Esophagus muscularis mucosa (tissue), 4 donors: Measurements from ENCODE around the gene NUP188. TPM values are rescaled to one million over a fixed set of nuclear protein-coding genes. Genes with fewer than 3 reads are reported as not detected.

Source experiments
- DNase-seq: peaks from one replicate; pipeline ENCODE4 v3.0.0-alpha.2; 2017; ENCODE audit errors: extremely low spot score
- H3K27ac ChIP-seq, 4 donors: fragments of 200-600 bp; sonication (generic); replicated peaks in 1 of 4; 1 replicate in 3 of 4; 2 replicates in 1 of 4; pipeline ENCODE4 v1.5.1; 2016 to 2019; ENCODE audit warnings: mild to moderate bottlenecking in 1 of 4
- H3K27me3 ChIP-seq, 4 donors: fragments of 200-600 bp; sonication (generic); one replicate each; pipeline versions ENCODE4 v1.5.1 to v1.6.0; 2016 to 2019
- H3K36me3 ChIP-seq, 4 donors: fragments of 200-600 bp; sonication (generic); one replicate each; pipeline ENCODE4 v1.5.1; 2016 to 2019
- H3K4me1 ChIP-seq, 4 donors: fragments of 200-600 bp; sonication (generic); one replicate each; pipeline ENCODE4 v1.5.1; 2016 to 2019
- H3K4me3 ChIP-seq, 4 donors: fragments of 200-600 bp; sonication (generic); 1 replicate in 2 of 4; 2 replicates in 2 of 4; pipeline ENCODE4 v1.5.1; 2016 to 2019; ENCODE audit warnings: mild to moderate bottlenecking in 4 of 4, moderate library complexity in 1 of 4
- H3K9me3 ChIP-seq, 4 donors: fragments of 200-600 bp; sonication (generic); 1 replicate in 3 of 4; 2 replicates in 1 of 4; pipeline ENCODE4 v1.5.1; 2016 to 2019
- CTCF ChIP-seq, 3 experiments: fragments of 200-600 bp in 2 of 3; fragments of 450-650 bp in 1 of 3; sonication (generic) in 2 of 3; IDR thresholded peaks; one replicate each; pipeline ENCODE4 v1.5.1; 2017 to 2019; ENCODE audit warnings: antibody characterized with exemption in 3 of 3, mild to moderate bottlenecking in 2 of 3, moderate library complexity in 1 of 3
- EP300 ChIP-seq: sonication (generic); formaldehyde crosslinking; IDR thresholded peaks from one replicate; pipeline ENCODE4 v1.6.1; 2017; ENCODE audit warnings: antibody characterized with exemption
- POLR2A ChIP-seq: fragments of 450-650 bp; IDR thresholded peaks from one replicate; pipeline ENCODE4 v1.6.1; 2017; ENCODE audit warnings: antibody characterized with exemption, moderate library complexity, mild to moderate bottlenecking, low read depth
- POLR2AphosphoS5 ChIP-seq, 2 donors: sonication (generic); formaldehyde crosslinking; IDR thresholded peaks; one replicate each; pipeline ENCODE4 v1.6.1; 2017; ENCODE audit warnings: antibody characterized with exemption in 2 of 2
- WGBS: methylation state at CpG from one replicate; pipeline ENCODE4 v1.1.5; 2018; 5-methylcytosine and 5-hydroxymethylcytosine counted together
- intact Hi-C: fragments of 100-400 bp; cut with DNase I; formaldehyde crosslinking; loops from one replicate; pipeline ENCODE4 v1.15.1; 2023
- total RNA-seq, 4 donors: library from RNA; depleted of rRNA; stranded (reverse); fragments of >200 nt; gene quantifications; one replicate each; pipeline versions ENCODE4 v1.1.0 to v1.2.1, GENCODE V29; 2016

The NUP188 gene
- total RNA-seq, 4 donors from 2014 or later = 22.9 to 34.0 (median 29.4) TPM

- no peak for DNase-seq
- Histone ChIP-seq H3K9me3 (no peaks in the 10 kb centered on the region), H3K4me3 (peak overlapping the region; percentile 80 to 95 (median 88)), H3K27ac (peak overlapping the region; percentile 78 to 82 (median 80)), H3K4me1 (peaks cover 22 to 47% (median 44%) of the 10 kb centered on the region in 4 donors), H3K27me3 (no peaks in the 10 kb centered on the region), H3K36me3 (no peaks in the 10 kb centered on the region)
- 5% methylated on average over 7 of the region's 47 CpGs for WGBS
- intact Hi-C loops = no loop called here
- TF ChIP-seq POLR2A (no peak), EP300 (no peak), POLR2AphosphoS5 (IDR thresholded peaks at IDR 0.05) (no peak), CTCF (IDR thresholded peaks at IDR 0.05) (no peak)
Measured at GRCh38 chr9:129027685-129028191, 80.2 kb downstream of the NUP188 start.

DNA sequence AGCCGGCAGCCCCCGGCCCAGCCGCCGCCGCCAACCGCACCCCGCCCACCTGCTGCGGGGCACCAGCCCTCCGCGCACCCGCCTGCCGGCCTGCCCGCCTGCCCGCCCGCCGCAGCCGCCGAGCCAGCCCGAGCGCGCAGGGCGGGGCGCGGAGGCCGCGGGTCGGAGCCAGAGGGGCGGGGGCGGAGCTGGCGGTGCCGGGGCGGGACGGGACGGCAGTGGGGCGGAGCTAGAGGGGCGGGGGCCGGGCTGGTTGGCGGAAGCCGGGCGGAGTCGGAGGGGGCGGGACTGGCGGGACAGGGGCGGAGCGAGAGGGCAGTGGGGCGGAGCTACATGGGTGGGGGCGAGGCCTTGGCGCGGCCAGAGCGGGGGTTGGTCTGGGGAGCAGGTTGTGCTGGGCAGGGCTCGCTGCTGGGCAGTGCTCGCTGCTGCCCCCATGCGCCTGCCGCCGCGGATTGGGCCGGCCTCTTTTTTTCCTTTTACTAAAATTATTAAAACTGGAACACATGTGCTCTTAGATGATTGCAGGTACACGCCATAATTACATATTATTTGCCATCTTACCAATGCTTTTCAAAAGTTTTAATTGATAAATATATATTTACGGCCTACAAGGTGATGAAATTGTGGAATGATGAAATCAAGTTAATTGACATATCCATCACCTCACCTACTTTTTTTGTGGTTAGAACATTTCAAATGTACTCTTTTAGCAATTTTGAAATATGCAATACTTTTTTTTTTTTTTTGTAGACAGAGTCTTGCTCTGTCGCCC is 80.9 kb downstream of the NUP188 start, which contains the start of gene SH3GLB2:
TSS of gene SH3GLB2 (minus strand) at position 140 of the 775 bp plus-strand sequence. CDS start 177 bp downstream, outside the sequence.
- Histone ChIP-seq H3K4me1 (peaks cover 22 to 41% (median 38%) of the 10 kb centered on the region in 4 donors), H3K36me3 (no peaks in the 10 kb centered on the region), H3K27ac (peak within 1 kb of the TSS; percentile 78 to 82 (median 80)), H3K4me3 (peak within 1 kb of the TSS; percentile 80 to 95 (median 88)), H3K9me3 (no peaks in the 10 kb centered on the region), H3K27me3 (no peaks in the 10 kb centered on the region)
- WGBS = 3% methylated on average over 18 of the region's 60 CpGs
- TF ChIP-seq POLR2AphosphoS5 (IDR thresholded peaks at IDR 0.05) (peak; percentile 14 to 61), EP300 (no peak), CTCF (IDR thresholded peaks at IDR 0.05) (peak; percentile 90 to 93 (median 92)), POLR2A (no peak)
- intact Hi-C loops = no loop called here
- DNase-seq = peak; percentile 98

DNA sequence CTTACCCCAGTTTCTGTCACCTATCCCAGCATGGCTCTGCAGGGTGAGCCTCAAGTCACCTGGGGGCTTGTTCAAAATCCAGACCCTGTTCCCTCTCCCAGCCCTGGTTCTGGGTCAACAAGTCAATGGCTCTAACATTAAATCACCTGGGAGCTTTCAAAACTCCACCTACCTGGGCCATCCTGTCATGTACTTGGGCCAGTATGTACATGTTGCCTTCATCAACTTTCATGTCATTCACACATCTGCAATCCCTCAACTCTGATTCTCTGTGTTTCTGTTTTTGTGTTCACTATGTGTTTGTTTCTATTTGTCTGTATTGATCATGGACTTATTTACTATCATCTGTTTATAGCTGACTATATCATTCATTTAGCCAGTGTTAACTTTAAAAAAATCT is 82.7 kb downstream of the NUP188 start:
- no peak for DNase-seq
- Histone ChIP-seq H3K4me3 (no peak overlapping the region), H3K36me3 (no peaks in the 10 kb centered on the region), H3K27me3 (no peaks in the 10 kb centered on the region), H3K9me3 (no peaks in the 10 kb centered on the region), H3K27ac (no peak overlapping the region), H3K4me1 (peaks cover 22 to 34% (median 29%) of the 10 kb centered on the region in 4 donors)
- intact Hi-C loops = no loop called here
- TF ChIP-seq EP300 (no peak), POLR2AphosphoS5 (IDR thresholded peaks at IDR 0.05) (no peak), POLR2A (no peak), CTCF (IDR thresholded peaks at IDR 0.05) (no peak)

GRCh38 chr9:129031514-129031913 is 84.0 kb downstream of the NUP188 start:
- H3K4me3 ChIP-seq = no peak overlapping the region
- no peaks in the 10 kb centered on the region for H3K27me3 ChIP-seq
- DNase-seq = no peak
- H3K36me3 ChIP-seq = no peaks in the 10 kb centered on the region
- intact Hi-C loops = no loop called here
- H3K9me3 ChIP-seq = no peaks in the 10 kb centered on the region
- peaks cover 21 to 32% (median 23%) of the 10 kb centered on the region in 4 donors for H3K4me1 ChIP-seq
- 80% methylated on average over 4 of the region's 4 CpGs for WGBS
- TF ChIP-seq POLR2A = no peak
- no peak for TF ChIP-seq EP300
- no peak for TF ChIP-seq CTCF (IDR thresholded peaks at IDR 0.05)
- TF ChIP-seq POLR2AphosphoS5 (IDR thresholded peaks at IDR 0.05) = no peak
- H3K27ac ChIP-seq = no peak overlapping the region
